Right lobe of liver (tissue), 4 donors: ENCODE results near the gene NRXN2.

Experiments used
- CTCF ChIP-seq, 4 donors: fragments of 200-600 bp in 3 of 4; fragments of 450-650 bp in 1 of 4; IDR thresholded peaks; one replicate each; pipeline versions ENCODE4 v1.5.1 to v1.8.0; 2016 to 2022; ENCODE audit warnings: antibody characterized with exemption in 4 of 4, mild to moderate bottlenecking in 2 of 4
- POLR2A ChIP-seq: fragments of 450-650 bp; IDR thresholded peaks from one replicate; pipeline ENCODE4 v1.6.1; 2017; ENCODE audit warnings: antibody characterized with exemption, mild to moderate bottlenecking
- donor health status: DM: no; HTN: no; CAD: no.
- donor health status: DM: no; HTN: no; CAD: no.
- donor health status: DM: no; HTN: yes; CAD: no.

DNA sequence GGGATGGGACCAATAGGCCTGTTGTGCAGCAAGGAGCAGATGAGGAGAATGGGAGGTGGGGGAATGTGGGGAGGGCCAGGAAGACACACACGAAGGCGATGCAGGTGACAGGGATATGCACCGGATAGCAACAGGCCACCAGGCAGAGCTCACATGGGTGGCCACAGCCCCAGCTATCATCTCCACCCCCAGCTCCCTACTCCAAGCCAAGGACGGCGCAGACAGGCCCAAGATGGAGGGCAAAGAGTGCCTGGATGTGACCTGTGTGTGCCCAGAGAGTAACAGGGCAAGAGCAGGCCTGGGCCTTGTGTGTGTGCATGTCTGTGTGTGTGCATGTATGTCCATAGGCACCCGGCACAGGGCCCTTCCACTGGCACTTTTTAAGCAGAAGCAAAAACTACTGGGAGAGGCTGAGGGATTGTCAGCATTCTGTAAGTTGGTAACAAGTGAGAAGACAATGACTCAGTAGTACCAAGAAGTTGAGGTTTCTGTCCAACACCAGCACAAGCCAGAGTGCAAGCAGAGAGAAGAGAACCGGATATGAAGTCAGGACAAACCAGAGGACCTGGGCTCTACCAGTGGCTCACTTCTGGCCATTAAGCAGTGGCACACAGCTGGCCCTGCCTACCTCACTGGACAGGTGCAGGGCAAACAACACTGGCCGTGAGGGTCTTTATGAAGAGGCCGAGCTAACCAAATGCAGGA is 36.4 kb downstream of the NRXN2 start:
- TF ChIP-seq CTCF (IDR thresholded peaks at IDR 0.05) (no peak), POLR2A (no peak)
